ENCODE data around the gene ARHGAP35.

DNA sequence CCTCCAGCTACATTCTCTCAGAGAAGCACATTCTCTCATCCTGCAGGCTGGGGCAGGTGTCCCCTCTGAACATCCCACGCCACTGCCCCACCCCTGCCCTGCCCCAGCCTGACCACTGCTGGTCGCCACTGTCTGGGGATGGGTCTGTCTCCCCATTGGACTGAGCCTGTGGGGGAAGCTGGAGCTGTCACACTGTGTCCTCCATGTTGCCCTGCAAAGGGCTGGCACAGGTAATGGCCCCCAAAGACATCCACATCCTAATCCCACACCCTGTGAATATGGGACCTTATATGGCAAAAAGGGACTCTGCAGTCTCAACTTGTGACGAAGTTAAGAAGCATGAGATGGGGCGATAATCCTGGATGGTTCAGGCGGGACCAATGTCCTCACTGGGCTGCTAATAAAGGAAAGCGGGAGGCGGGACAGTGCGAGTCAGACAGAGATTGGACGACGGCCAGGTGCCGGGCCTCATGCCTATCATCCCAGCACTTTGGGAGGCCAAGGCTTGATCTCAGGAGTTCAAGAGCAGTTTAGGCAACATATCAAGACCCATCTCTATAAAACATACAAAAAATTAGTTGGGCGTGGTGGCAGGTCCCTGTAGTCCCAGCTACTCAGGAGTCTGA, 19.2 kb upstream of the ARHGAP35 start:
- TF ChIP-seq, protein P1, sequence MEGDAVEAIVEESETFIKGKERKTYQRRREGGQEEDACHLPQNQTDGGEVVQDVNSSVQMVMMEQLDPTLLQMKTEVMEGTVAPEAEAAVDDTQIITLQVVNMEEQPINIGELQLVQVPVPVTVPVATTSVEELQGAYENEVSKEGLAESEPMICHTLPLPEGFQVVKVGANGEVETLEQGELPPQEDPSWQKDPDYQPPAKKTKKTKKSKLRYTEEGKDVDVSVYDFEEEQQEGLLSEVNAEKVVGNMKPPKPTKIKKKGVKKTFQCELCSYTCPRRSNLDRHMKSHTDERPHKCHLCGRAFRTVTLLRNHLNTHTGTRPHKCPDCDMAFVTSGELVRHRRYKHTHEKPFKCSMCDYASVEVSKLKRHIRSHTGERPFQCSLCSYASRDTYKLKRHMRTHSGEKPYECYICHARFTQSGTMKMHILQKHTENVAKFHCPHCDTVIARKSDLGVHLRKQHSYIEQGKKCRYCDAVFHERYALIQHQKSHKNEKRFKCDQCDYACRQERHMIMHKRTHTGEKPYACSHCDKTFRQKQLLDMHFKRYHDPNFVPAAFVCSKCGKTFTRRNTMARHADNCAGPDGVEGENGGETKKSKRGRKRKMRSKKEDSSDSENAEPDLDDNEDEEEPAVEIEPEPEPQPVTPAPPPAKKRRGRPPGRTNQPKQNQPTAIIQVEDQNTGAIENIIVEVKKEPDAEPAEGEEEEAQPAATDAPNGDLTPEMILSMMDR (IDR thresholded peaks at IDR 0.05), result no peak
- TF ChIP-seq POLR2A (IDR thresholded peaks at IDR 0.05), result no peak
